ENCODE results near the gene LANCL2.

GRCh38 chr7:55335151-55335550 is 30.0 kb upstream of the LANCL2 start:
- TF ChIP-seq SIN3A (IDR thresholded peaks at IDR 0.05; ENCODE audit: low read depth) = no peak
- no peak for TF ChIP-seq POLR2AphosphoS5 (IDR thresholded peaks at IDR 0.05; ENCODE audit: low read depth, low read length)
- TF ChIP-seq POLR2A (IDR thresholded peaks at IDR 0.05; ENCODE audit: borderline replicate concordance, extremely low read depth, insufficient read depth, insufficient read length) = no peak
- TF ChIP-seq EZH2 (IDR thresholded peaks at IDR 0.05) = no peak
- no peak for TF ChIP-seq CTCF (IDR thresholded peaks at IDR 0.05 in 2 of 3, conservative IDR thresholded peaks at IDR 0.05 in 1 of 3; ENCODE audit: borderline replicate concordance in 1 of 3, insufficient read depth in 1 of 3, low read depth in 2 of 3, low read length in 2 of 3)
- no peak for TF ChIP-seq CEBPB (IDR thresholded peaks at IDR 0.05; ENCODE audit: low read depth)
- no peak for TF ChIP-seq JUND (IDR thresholded peaks at IDR 0.05)
- TF ChIP-seq FOSL1 (IDR thresholded peaks at IDR 0.05; ENCODE audit: low read depth) = no peak
- TF ChIP-seq ZNF274 (IDR thresholded peaks at IDR 0.05; ENCODE audit: low read depth, low read length) = no peak
- no peak for TF ChIP-seq TCF7L2 (IDR thresholded peaks at IDR 0.05; ENCODE audit: borderline replicate concordance, extremely low read depth, insufficient read depth, insufficient read length)

Measured in HCT116 (cell line).